H9 (cell line): ENCODE data around the gene PGM2. TPM values are rescaled to one million over a fixed set of nuclear protein-coding genes. Genes with fewer than 3 reads are reported as not detected.

ENCODE experiments used
- DNase-seq: peaks from one replicate; pipeline ENCODE4 v3.0.0-alpha.2; 2017
- H2AFZ ChIP-seq: one replicate; pipeline ENCODE4 v1.6.1; 2013; ENCODE audit warnings: mild to moderate bottlenecking, low read length, control low read depth, moderate library complexity
- H2AK5ac ChIP-seq: 2 replicates; pipeline ENCODE4 v1.6.1; 2013; ENCODE audit warnings: low read length, control low read depth, mixed read lengths; ENCODE audit not compliant: insufficient read length
- H2BK120ac ChIP-seq: one replicate; pipeline ENCODE4 v1.6.1; 2013; ENCODE audit warnings: low read depth, mild to moderate bottlenecking, low read length, control low read depth, inconsistent platforms; ENCODE audit not compliant: poor library complexity, severe bottlenecking
- H2BK12ac ChIP-seq: 2 replicates; pipeline ENCODE4 v1.6.1; 2013; ENCODE audit warnings: low read length, control low read depth, mixed read lengths, low read depth; ENCODE audit not compliant: insufficient read length
- H2BK15ac ChIP-seq: 2 replicates; pipeline ENCODE4 v1.6.1; 2013; ENCODE audit warnings: low read depth, low read length, control low read depth
- H2BK20ac ChIP-seq: one replicate; pipeline ENCODE4 v1.6.1; 2013; ENCODE audit warnings: low read depth, mild to moderate bottlenecking, low read length, control low read depth, inconsistent platforms; ENCODE audit not compliant: poor library complexity, severe bottlenecking
- H2BK5ac ChIP-seq: 2 replicates; pipeline ENCODE4 v1.6.1; 2013; ENCODE audit warnings: low read length, control low read depth, mixed read lengths; ENCODE audit not compliant: insufficient read length
- H3K14ac ChIP-seq: 2 replicates; pipeline ENCODE4 v1.6.1; 2013; ENCODE audit warnings: low read length, control low read depth; ENCODE audit not compliant: insufficient read depth
- H3K18ac ChIP-seq: 2 replicates; pipeline ENCODE4 v1.6.1; 2013; ENCODE audit warnings: low read depth, mild to moderate bottlenecking, mixed read lengths, low read length, control low read depth; ENCODE audit not compliant: insufficient read length
- H3K23ac ChIP-seq: 2 replicates; pipeline ENCODE4 v1.6.1; 2013; ENCODE audit warnings: low read length, control low read depth, mixed read lengths, low read depth; ENCODE audit not compliant: insufficient read length
- H3K23me2 ChIP-seq: 2 replicates; pipeline ENCODE4 v1.6.1; 2013; ENCODE audit warnings: low read depth, mild to moderate bottlenecking, mixed read lengths, low read length, control low read depth; ENCODE audit not compliant: insufficient read length, poor library complexity, severe bottlenecking
- H3K27ac ChIP-seq: 2 replicates; pipeline ENCODE4 v1.5.1; 2013; ENCODE audit warnings: low read length, control low read depth, mixed read lengths, low read depth; ENCODE audit not compliant: insufficient read length
- H3K27me3 ChIP-seq: 2 replicates; pipeline ENCODE4 v1.6.1; 2013; ENCODE audit warnings: low read length, control low read depth, inconsistent platforms; ENCODE audit not compliant: insufficient read depth
- H3K4ac ChIP-seq: 2 replicates; pipeline ENCODE4 v1.6.1; 2013; ENCODE audit warnings: low read depth, mild to moderate bottlenecking, control low read depth, inconsistent platforms, low read length, moderate library complexity
- H3K4me1 ChIP-seq: 2 replicates; pipeline ENCODE4 v1.6.1; 2013; ENCODE audit warnings: low read length, control low read depth, inconsistent platforms; ENCODE audit not compliant: insufficient read depth
- H3K4me2 ChIP-seq: 2 replicates; pipeline ENCODE4 v1.6.1; 2013; ENCODE audit warnings: low read length, control low read depth, mixed read lengths; ENCODE audit not compliant: insufficient read length, insufficient read depth
- H3K56ac ChIP-seq: 2 replicates; pipeline ENCODE4 v1.6.1; 2013; ENCODE audit warnings: low read depth, mild to moderate bottlenecking, mixed read lengths, low read length, control low read depth; ENCODE audit not compliant: insufficient read length
- H3K79me1 ChIP-seq: 2 replicates; pipeline ENCODE4 v1.6.1; 2013; ENCODE audit warnings: low read depth, mild to moderate bottlenecking, moderate library complexity, low read length, control low read depth, inconsistent platforms; ENCODE audit not compliant: insufficient read depth, poor library complexity, severe bottlenecking
- H3K79me2 ChIP-seq: 2 replicates; pipeline ENCODE4 v1.6.1; 2013; ENCODE audit warnings: low read length, control low read depth, inconsistent platforms; ENCODE audit not compliant: insufficient read depth
- H3K9ac ChIP-seq: 2 replicates; pipeline ENCODE4 v1.6.1; 2013; ENCODE audit warnings: low read length, control low read depth, mixed read lengths; ENCODE audit not compliant: insufficient read length; ENCODE audit errors: extremely low read depth
- H3K9me3 ChIP-seq: one replicate; pipeline ENCODE4 v1.6.1; 2013; ENCODE audit warnings: low read depth, low read length, inconsistent platforms; ENCODE audit not compliant: control insufficient read depth
- H3T11ph ChIP-seq: one replicate; pipeline ENCODE4 v1.6.1; 2013; ENCODE audit warnings: mild to moderate bottlenecking, low read length, control low read depth, inconsistent platforms
- H4K20me1 ChIP-seq: one replicate; pipeline ENCODE4 v1.6.1; 2013; ENCODE audit not compliant: control insufficient read depth, insufficient read length, insufficient read depth
- H4K5ac ChIP-seq: 2 replicates; pipeline ENCODE4 v1.6.1; 2013; ENCODE audit warnings: low read depth, mild to moderate bottlenecking, mixed read lengths, low read length, control low read depth; ENCODE audit not compliant: insufficient read length
- H4K8ac ChIP-seq: replicated peaks from 2 replicates; pipeline ENCODE4 v1.6.1; 2013; ENCODE audit warnings: low read length, control low read depth, mixed read lengths, low read depth; ENCODE audit not compliant: insufficient read length
- H4K91ac ChIP-seq: 2 replicates; pipeline ENCODE4 v1.6.1; 2013; ENCODE audit warnings: low read depth, mild to moderate bottlenecking, moderate library complexity, mixed read lengths, low read length, control low read depth; ENCODE audit not compliant: insufficient read length
- H3K27ac Mint-ChIP-seq, 3 experiments: 2 replicates in 2 of 3; 3 replicates in 1 of 3; pipeline ENCODE4 v1.8.0; 2020 to 2021; ENCODE audit warnings: mixed read lengths in 3 of 3, mild to moderate bottlenecking in 1 of 3, moderate library complexity in 1 of 3
- H3K27me3 Mint-ChIP-seq: 2 replicates; pipeline ENCODE4 v1.8.0; 2021; ENCODE audit warnings: low read depth, mild to moderate bottlenecking, moderate library complexity, mixed read lengths
- H3K36me3 Mint-ChIP-seq, 3 experiments: 2 replicates in 2 of 3; 3 replicates in 1 of 3; pipeline ENCODE4 v1.8.0; 2020 to 2021; ENCODE audit warnings: low read depth in 3 of 3, mixed read lengths in 3 of 3; ENCODE audit not compliant: insufficient read depth in 1 of 3
- H3K4me1 Mint-ChIP-seq, 2 experiments: 2 replicates each; pipeline ENCODE4 v1.8.0; 2020; ENCODE audit warnings: mixed read lengths in 2 of 2
- H3K4me3 Mint-ChIP-seq, 2 experiments: 2 replicates in 1 of 2; 3 replicates in 1 of 2; pipeline ENCODE4 v1.8.0; 2020 to 2021; ENCODE audit warnings: mild to moderate bottlenecking in 2 of 2, mixed read lengths in 2 of 2, moderate library complexity in 1 of 2
- H3K9me3 Mint-ChIP-seq, 2 experiments: 2 replicates in 1 of 2; 3 replicates in 1 of 2; pipeline ENCODE4 v1.8.0; 2020; ENCODE audit warnings: mild to moderate bottlenecking in 2 of 2, mixed read lengths in 2 of 2, moderate library complexity in 1 of 2
- WGBS: extraction: QIAGEN DNeasy Blood & Tissue Kit; methylation state at CpG from one replicate; pipeline ENCODE4 v1.1.7; 2013; ENCODE audit warnings: missing lambda C conversion rate, low lambda C conversion rate, mixed read lengths; ENCODE audit not compliant: insufficient read length; ENCODE audit errors: extremely low coverage; 5-methylcytosine and 5-hydroxymethylcytosine counted together
- total RNA-seq: library from RNA; stranded (reverse); gene quantifications from 2 replicates; pipeline ENCODE4 v1.2.1, GENCODE V29; 2021
- TF ChIP-seq, protein P1 (sequence below): fragments of 200-600 bp; sonication (generic); conservative IDR thresholded peaks from 3 replicates; pipeline ENCODE4 v1.8.0; 2021; ENCODE audit warnings: antibody characterized with exemption, mild to moderate bottlenecking

The PGM2 gene
- total RNA-seq, 1 experiment from 2014 or later: 26.6 TPM

DNA sequence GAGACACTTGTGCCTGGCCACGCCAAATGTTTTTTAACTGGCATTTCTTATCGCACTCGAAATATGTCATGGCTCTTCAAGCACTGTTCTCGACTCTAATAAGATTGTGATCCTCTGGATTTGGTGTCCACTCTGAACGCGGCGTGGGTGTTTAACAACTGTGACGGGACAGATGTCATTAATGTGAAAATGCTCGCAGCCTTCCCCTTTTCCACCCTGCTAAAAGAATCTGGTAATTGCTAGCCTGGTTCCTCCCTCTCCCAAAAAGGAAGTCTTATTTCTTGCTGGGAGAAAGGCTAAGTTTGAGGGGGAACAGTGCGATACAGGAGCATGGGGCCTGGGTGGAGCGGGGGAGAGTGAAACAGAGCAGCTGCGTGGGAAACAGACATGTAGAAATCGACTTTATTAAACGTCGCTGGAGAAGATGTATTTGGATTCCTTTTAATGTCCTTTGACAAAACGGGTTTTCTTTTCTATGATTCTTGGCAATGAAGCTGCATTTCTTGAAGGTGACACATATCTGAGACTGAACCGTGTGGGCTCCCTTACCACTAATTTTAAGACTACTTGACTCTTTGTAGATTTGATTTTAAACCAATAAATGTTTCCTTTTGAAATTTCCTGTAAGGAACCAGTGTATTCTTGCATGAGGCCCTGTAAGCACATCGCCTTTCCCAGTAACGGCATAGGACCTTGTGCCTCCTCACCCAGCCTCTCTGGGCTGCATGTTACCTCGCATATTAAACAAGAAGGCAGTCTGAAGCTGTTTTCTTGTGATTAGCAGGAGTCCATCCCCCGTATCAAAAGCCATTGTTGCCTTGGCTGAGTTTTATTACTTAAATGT lies 82.2 kb downstream of the PGM2 start:
- TF ChIP-seq, protein P1, sequence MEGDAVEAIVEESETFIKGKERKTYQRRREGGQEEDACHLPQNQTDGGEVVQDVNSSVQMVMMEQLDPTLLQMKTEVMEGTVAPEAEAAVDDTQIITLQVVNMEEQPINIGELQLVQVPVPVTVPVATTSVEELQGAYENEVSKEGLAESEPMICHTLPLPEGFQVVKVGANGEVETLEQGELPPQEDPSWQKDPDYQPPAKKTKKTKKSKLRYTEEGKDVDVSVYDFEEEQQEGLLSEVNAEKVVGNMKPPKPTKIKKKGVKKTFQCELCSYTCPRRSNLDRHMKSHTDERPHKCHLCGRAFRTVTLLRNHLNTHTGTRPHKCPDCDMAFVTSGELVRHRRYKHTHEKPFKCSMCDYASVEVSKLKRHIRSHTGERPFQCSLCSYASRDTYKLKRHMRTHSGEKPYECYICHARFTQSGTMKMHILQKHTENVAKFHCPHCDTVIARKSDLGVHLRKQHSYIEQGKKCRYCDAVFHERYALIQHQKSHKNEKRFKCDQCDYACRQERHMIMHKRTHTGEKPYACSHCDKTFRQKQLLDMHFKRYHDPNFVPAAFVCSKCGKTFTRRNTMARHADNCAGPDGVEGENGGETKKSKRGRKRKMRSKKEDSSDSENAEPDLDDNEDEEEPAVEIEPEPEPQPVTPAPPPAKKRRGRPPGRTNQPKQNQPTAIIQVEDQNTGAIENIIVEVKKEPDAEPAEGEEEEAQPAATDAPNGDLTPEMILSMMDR: no peak
- WGBS: no CpG with 5 or more reads among the region's 21 CpGs
- Histone ChIP-seq H4K8ac (no peak overlapping the region), H4K91ac (no peak overlapping the region), H3K79me1 (no peaks in the 10 kb centered on the region), H3K4me2 (no peak overlapping the region), H4K5ac (no peak overlapping the region), H2BK20ac (no peak overlapping the region), H3K14ac (no peak overlapping the region), H4K20me1 (no peaks in the 10 kb centered on the region), H3K4me1 (no peaks in the 10 kb centered on the region), H3K27me3 (no peaks in the 10 kb centered on the region), H3K56ac (no peak overlapping the region), H3K27ac (peak overlapping the region; percentile 43), H2BK5ac (no peak overlapping the region), H3K23me2 (no peaks in the 10 kb centered on the region), H3T11ph (no peak overlapping the region), H3K23ac (no peak overlapping the region), H3K9ac (no peak overlapping the region), H2BK15ac (no peak overlapping the region), H3K9me3 (no peaks in the 10 kb centered on the region), H3K79me2 (no peaks in the 10 kb centered on the region), H2AFZ (no peak overlapping the region), H3K18ac (no peak overlapping the region), H2AK5ac (no peak overlapping the region), H3K4ac (no peak overlapping the region), H2BK120ac (no peak overlapping the region), H2BK12ac (peak overlapping the region; percentile 73)
- DNase-seq: no peak
- H3K27ac Mint-ChIP-seq: 0 out of 7 replicates have a peak overlapping the region, but pooled peaks of 1 of the 3 experiments have one; percentile 35
- H3K36me3 Mint-ChIP-seq: no peaks in the 10 kb centered on the region
- H3K27me3 Mint-ChIP-seq: no peaks in the 10 kb centered on the region
- peaks cover 5 to 19% of the 10 kb centered on the region in 2 experiments; a peak in 3 of 4 replicates for H3K4me1 Mint-ChIP-seq
- H3K4me3 Mint-ChIP-seq: no peak overlapping the region
- H3K9me3 Mint-ChIP-seq: no peaks in the 10 kb centered on the region
